Cardiac fibroblast (primary cell): ENCODE data around the gene FAM117A.

Experiments used
- DNase-seq, 2 donors: peaks; one replicate each; pipeline versions ENCODE4 v3.0.0 to v3.0.0-alpha.2; 2010; ENCODE audit warnings: low read depth in 2 of 2
- H3K4me3 ChIP-seq, 2 donors: replicated peaks in 1 of 2; 1 replicate in 1 of 2; 2 replicates in 1 of 2; pipeline ENCODE4 v1.5.1; 2011; ENCODE audit warnings: low read depth in 2 of 2, low read length in 2 of 2, mild to moderate bottlenecking in 2 of 2, moderate library complexity in 1 of 2
- TF ChIP-seq, protein P1 (sequence below): IDR thresholded peaks from one replicate; pipeline ENCODE4 v1.5.1; 2011; ENCODE audit warnings: low read depth, mild to moderate bottlenecking, low read length, inconsistent platforms

The FAM117A gene

DNA sequence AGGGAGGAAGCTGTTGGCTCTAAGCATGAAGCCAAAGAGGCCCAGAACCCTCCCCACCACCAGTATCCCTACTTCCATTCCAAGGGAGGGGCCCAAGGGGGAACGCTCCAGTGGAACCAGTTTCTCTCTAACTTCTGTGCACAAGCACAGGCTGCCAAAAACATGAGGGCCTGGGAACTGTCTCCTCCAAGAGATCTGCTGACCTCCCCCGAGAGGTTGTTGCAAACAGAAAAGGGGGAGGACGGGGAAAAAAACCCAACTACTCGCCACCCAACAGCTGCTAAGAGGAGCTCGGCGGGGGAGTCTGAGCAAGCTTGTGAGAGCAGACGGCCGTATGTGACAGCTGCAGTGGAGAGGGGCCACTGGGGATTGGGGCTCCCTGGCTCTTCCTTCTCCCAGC is 40.5 kb downstream of the FAM117A start:
- no peak overlapping the region for H3K4me3 ChIP-seq
- TF ChIP-seq, protein P1, sequence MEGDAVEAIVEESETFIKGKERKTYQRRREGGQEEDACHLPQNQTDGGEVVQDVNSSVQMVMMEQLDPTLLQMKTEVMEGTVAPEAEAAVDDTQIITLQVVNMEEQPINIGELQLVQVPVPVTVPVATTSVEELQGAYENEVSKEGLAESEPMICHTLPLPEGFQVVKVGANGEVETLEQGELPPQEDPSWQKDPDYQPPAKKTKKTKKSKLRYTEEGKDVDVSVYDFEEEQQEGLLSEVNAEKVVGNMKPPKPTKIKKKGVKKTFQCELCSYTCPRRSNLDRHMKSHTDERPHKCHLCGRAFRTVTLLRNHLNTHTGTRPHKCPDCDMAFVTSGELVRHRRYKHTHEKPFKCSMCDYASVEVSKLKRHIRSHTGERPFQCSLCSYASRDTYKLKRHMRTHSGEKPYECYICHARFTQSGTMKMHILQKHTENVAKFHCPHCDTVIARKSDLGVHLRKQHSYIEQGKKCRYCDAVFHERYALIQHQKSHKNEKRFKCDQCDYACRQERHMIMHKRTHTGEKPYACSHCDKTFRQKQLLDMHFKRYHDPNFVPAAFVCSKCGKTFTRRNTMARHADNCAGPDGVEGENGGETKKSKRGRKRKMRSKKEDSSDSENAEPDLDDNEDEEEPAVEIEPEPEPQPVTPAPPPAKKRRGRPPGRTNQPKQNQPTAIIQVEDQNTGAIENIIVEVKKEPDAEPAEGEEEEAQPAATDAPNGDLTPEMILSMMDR = no peak
- DNase-seq = peak in 1 of 2 donors; percentile 68

DNA sequence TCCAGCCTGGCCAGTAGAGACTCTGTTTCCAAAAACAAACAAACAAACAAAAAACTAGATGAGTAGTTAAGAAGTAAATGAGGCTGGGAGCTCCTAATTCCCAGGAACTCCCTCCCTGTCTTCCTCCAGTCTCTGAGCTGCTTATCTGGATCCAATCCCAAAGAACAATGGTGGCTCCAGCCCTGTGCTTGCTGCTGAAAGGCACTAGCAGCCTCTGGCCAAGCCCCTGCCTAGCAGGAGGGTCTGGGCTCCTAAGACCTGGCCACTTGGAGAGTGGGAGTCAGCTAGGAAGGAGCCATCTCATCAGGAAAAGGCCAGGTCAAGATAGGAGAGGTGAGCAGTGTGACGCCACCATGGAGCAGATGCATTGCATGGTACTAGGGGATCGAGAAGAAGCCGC is 41.9 kb downstream of the FAM117A start:
- DNase-seq = no peak
- TF ChIP-seq, protein P1 = no peak
- H3K4me3 ChIP-seq = no peak overlapping the region

GRCh38 chr17:49717371-49717861 is 46.5 kb downstream of the FAM117A start:
- TF ChIP-seq, protein P1 = no peak
- no peak overlapping the region for H3K4me3 ChIP-seq
- DNase-seq = no peak

DNA sequence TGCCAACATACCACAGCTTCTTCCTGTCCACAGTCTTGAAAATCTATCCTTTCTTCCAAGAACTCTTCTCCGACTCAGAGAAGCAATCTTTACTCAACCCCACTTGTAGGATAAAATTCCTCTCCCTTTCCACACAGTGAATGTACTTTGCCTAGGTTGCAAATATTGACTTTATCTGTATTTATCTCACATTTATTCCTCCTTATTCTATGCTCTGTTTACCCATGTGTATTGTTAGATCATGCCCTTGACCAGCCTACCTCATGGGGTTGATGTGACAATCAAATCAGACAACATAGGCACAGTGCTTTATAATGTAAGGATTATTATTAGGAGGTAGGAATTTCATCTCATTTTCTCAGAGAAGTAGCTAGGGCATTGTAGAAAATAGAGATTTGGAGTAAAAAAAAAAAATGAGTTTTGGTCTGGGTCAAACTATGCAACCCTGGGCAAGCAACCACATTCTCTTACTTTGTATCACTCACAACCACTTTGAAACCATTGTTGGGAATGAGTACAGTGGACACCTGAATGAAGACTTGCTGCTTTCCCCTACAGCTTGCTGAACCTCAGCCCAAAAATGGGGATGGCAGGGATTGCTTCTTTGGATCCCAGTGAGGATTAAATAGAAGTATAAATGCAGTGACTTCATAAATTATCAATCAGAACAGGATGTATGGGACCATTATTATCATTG is 47.1 kb downstream of the FAM117A start:
- no peak for DNase-seq
- TF ChIP-seq, protein P1 = no peak
- no peak overlapping the region for H3K4me3 ChIP-seq

DNA sequence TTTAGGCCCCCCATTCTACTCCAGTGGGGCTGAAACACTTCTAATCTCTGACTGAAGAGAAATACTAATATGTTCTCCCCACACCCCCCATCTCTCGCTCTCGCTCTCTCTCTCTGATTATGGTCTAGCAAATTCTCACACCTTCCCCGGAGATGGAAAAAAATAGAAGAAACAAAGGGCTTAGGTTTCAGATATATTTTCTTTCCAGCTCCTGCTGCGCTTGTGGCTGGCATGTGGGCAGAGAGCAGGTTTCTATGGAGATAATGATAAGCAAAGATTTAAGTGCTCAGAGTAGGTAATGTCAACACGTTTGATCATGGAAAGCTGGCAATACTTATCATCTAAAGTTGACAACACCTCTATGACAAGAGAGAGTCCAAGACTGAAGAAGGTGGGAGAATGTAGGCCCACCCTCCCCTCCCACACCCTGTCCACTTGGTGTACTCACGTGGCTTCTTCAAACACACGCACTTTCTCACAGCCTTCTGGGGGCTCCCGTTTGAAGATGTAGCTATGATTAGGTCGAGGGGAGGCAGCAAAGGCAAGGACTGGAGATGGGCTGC is 48.1 kb downstream of the FAM117A start:
- TF ChIP-seq, protein P1 = no peak
- no peak overlapping the region for H3K4me3 ChIP-seq
- DNase-seq = no peak

DNA sequence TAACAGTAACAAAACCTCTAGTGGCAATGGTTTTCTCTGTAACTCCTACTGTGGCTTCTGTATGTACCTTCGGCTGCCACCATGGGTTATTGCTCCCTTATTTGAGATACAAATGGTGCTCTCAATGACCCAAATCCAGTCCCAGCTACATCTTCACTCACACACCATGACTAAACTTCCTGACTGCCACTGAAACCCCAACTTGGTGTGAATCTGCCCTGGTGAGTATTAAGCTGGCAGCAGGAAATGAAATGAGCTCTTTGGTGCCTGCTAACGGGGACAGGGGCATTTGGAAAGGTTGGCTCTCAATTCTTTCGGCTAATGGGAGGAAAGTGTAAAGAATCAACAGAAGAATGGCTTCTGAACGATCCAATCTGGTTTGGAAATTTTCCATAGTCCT is 48.7 kb downstream of the FAM117A start:
- no peak overlapping the region for H3K4me3 ChIP-seq
- DNase-seq = no peak
- TF ChIP-seq, protein P1 = no peak
